ENCODE measurements around the gene PTGES. TPM values are rescaled to one million over a fixed set of nuclear protein-coding genes. Genes with fewer than 3 reads are reported as not detected.

PTGES gene
- total and polyA plus RNA-seq, 10 of the 15 experiments (the other 5 are each of a cell fraction or from before 2014, with no cell fraction given): 0.57 TPM; not detected in 9

DNA sequence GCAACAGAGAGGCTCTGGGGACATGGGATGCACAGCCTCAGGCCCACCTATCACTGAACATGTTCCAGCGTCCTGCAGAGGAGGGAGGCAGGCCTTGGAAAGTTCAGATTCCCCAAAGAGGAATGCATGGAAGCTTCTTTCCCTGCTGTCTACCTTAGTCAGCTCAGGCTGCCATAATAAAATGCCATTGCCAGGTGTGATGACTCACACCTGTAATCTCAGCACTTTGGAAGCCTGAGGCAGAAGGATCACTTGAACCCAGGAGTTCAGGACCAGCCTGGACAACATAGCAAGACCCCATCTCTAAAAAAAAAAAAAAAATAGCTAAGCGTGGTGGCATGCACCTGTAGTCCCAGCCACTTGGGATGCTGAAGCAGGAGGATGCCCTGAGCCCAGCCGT, 25.6 kb upstream of the PTGES start:
- H3K27ac ChIP-seq (ENCODE audit: control insufficient read depth, insufficient read depth): no peak overlapping the region
- ChIA-PET CTCF (no interaction called here), POLR2A (no interaction called here), RAD21 (ENCODE audit: unreplicated experiment) (no interaction called here), SMC1A (ENCODE audit: uncharacterized antibody, unreplicated experiment) (no interaction called here)
- no peaks in the 10 kb centered on the region for H3K9me3 ChIP-seq (replicated peaks; ENCODE audit: control insufficient read depth, insufficient read depth, low read length)
- no peak overlapping the region for H3K4me3 ChIP-seq
- FAIRE-seq: no peak
- H3K4me2 ChIP-seq (ENCODE audit: control insufficient read depth, insufficient read depth): no peak overlapping the region
- WGBS (ENCODE audit: insufficient coverage, insufficient replicate concordance, low lambda C conversion rate, missing lambda C conversion rate): 2% methylated on average over 3 of the region's 3 CpGs
- intact Hi-C loops (cut with micrococcal nuclease; ENCODE audit: unreplicated experiment): no loop called here
- H3K4me1 ChIP-seq (ENCODE audit: control insufficient read depth, insufficient read depth, low read length): no peaks in the 10 kb centered on the region
- no peak overlapping the region for H2AFZ ChIP-seq (ENCODE audit: control insufficient read depth, low read depth, low read length)
- H3K9ac ChIP-seq (ENCODE audit: control insufficient read depth, insufficient read depth, low read length): no peak overlapping the region
- DNase-seq (ENCODE audit: low read depth, low spot score): no peak
- ATAC-seq: no peak
- in situ Hi-C loops (cut with MboI): no loop called here
- no peaks in the 10 kb centered on the region; a peak in 1 of 4 replicates for H3K27me3 ChIP-seq (replicated peaks in 1 of 2; ENCODE audit: control insufficient read depth in 2 of 2, insufficient read depth in 2 of 2, low read length in 1 of 2)
- BruUV-seq (replicated peaks): no TSS peak
- no peak for TF ChIP-seq SIN3A (IDR thresholded peaks at IDR 0.05; ENCODE audit: low read depth, low read length)
- TF ChIP-seq, protein P1, sequence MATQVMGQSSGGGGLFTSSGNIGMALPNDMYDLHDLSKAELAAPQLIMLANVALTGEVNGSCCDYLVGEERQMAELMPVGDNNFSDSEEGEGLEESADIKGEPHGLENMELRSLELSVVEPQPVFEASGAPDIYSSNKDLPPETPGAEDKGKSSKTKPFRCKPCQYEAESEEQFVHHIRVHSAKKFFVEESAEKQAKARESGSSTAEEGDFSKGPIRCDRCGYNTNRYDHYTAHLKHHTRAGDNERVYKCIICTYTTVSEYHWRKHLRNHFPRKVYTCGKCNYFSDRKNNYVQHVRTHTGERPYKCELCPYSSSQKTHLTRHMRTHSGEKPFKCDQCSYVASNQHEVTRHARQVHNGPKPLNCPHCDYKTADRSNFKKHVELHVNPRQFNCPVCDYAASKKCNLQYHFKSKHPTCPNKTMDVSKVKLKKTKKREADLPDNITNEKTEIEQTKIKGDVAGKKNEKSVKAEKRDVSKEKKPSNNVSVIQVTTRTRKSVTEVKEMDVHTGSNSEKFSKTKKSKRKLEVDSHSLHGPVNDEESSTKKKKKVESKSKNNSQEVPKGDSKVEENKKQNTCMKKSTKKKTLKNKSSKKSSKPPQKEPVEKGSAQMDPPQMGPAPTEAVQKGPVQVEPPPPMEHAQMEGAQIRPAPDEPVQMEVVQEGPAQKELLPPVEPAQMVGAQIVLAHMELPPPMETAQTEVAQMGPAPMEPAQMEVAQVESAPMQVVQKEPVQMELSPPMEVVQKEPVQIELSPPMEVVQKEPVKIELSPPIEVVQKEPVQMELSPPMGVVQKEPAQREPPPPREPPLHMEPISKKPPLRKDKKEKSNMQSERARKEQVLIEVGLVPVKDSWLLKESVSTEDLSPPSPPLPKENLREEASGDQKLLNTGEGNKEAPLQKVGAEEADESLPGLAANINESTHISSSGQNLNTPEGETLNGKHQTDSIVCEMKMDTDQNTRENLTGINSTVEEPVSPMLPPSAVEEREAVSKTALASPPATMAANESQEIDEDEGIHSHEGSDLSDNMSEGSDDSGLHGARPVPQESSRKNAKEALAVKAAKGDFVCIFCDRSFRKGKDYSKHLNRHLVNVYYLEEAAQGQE (IDR thresholded peaks at IDR 0.05; ENCODE audit: low read depth, low read length): no peak
- TF ChIP-seq RUNX3 (IDR thresholded peaks at IDR 0.05; ENCODE audit: low read length): no peak
- no peak for TF ChIP-seq DPF2 (IDR thresholded peaks at IDR 0.05)
- no peak for TF ChIP-seq ZSCAN29 (IDR thresholded peaks at IDR 0.05)
- TF ChIP-seq SMAD5 (IDR thresholded peaks at IDR 0.05; ENCODE audit: low read depth): no peak
- no peak for TF ChIP-seq LARP7 (IDR thresholded peaks at IDR 0.05)
- no peak for TF ChIP-seq SMAD1 (IDR thresholded peaks at IDR 0.05; ENCODE audit: low read depth, partially characterized antibody)
- no peak for TF ChIP-seq MTA3 (IDR thresholded peaks at IDR 0.05; ENCODE audit: borderline replicate concordance, low read length)
- no peak for TF ChIP-seq YBX1 (IDR thresholded peaks at IDR 0.05)
- TF ChIP-seq, protein P2, sequence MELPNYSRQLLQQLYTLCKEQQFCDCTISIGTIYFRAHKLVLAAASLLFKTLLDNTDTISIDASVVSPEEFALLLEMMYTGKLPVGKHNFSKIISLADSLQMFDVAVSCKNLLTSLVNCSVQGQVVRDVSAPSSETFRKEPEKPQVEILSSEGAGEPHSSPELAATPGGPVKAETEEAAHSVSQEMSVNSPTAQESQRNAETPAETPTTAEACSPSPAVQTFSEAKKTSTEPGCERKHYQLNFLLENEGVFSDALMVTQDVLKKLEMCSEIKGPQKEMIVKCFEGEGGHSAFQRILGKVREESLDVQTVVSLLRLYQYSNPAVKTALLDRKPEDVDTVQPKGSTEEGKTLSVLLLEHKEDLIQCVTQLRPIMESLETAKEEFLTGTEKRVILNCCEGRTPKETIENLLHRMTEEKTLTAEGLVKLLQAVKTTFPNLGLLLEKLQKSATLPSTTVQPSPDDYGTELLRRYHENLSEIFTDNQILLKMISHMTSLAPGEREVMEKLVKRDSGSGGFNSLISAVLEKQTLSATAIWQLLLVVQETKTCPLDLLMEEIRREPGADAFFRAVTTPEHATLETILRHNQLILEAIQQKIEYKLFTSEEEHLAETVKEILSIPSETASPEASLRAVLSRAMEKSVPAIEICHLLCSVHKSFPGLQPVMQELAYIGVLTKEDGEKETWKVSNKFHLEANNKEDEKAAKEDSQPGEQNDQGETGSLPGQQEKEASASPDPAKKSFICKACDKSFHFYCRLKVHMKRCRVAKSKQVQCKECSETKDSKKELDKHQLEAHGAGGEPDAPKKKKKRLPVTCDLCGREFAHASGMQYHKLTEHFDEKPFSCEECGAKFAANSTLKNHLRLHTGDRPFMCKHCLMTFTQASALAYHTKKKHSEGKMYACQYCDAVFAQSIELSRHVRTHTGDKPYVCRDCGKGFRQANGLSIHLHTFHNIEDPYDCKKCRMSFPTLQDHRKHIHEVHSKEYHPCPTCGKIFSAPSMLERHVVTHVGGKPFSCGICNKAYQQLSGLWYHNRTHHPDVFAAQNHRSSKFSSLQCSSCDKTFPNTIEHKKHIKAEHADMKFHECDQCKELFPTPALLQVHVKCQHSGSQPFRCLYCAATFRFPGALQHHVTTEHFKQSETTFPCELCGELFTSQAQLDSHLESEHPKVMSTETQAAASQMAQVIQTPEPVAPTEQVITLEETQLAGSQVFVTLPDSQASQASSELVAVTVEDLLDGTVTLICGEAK (IDR thresholded peaks at IDR 0.05; ENCODE audit: borderline replicate concordance): no peak
- TF ChIP-seq CBX3 (IDR thresholded peaks at IDR 0.05; ENCODE audit: borderline replicate concordance, low read depth): no peak
- no peak for TF ChIP-seq RCOR1 (conservative IDR thresholded peaks at IDR 0.05; ENCODE audit: low read depth, low read length)
- TF ChIP-seq SP1 (IDR thresholded peaks at IDR 0.05; ENCODE audit: low read depth, low read length): no peak
- no peak for TF ChIP-seq TCF3 (IDR thresholded peaks at IDR 0.05; ENCODE audit: borderline replicate concordance, insufficient read depth, low read depth, low read length)
- no peak for TF ChIP-seq RELA (IDR thresholded peaks at IDR 0.05; ENCODE audit: borderline replicate concordance, partially characterized antibody)
- no peaks in the 10 kb centered on the region for H3K79me2 ChIP-seq (ENCODE audit: control insufficient read depth, insufficient read depth, low read length)
- H3K36me3 ChIP-seq (ENCODE audit: control insufficient read depth in 2 of 2, insufficient read depth in 2 of 2, low read length in 1 of 2): no peaks in the 10 kb centered on the region
- H4K20me1 ChIP-seq (ENCODE audit: control insufficient read depth, insufficient read depth): no peaks in the 10 kb centered on the region

All from GM12878 (cell line).